Measurements from ENCODE around the gene ZNF273.
"Not testable (repeated sequence)": the region's sequence is repeated elsewhere in the genome, so short reads cannot be mapped to it uniquely, and the experiment has no call there.

The ZNF273 gene

DNA sequence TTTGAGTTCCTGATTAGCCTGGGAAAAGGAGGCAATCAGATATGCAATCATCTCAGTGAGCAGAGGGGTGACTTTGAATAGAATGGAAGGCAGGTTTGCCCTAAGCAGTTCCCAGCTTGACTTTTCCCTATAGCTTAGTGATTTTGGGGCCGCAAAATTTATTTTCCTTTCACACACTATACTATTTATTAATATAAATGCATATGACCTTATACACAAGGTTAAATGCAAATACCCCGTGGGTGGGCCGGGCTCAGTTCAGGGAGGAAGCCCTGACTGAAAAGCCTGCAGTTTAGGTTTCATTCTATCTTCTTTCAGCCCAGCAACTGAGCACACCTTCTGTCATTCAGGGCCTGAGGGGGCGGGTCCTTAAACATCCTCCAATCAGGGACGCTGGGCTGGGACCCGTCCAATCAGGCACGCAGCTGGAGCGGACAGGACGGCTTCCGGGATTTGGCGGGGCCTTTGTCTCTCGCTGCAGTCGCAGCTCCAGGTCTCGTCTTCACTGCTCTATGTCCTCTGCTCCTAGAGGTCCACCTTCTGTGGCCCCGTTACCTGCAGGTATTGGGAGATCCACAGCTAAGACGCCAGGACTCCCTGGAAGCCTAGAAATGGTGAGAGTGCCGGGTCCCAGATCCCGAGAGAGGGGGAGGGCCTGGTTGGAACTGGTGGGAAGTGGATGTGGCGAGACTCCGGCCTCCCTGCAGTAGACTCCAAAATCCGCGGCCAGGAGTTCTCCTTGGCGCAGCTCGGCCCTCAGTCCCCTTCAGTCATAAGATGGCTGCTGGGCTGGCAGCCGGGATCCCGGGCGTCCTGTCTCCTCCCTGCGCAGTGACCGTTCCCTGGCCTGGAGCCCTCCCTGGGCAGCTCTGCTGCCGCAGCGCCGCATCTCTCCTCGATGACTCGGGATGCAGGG is at the start of gene ZNF273:
Gene ZNF273 (plus strand): TSS at position 468 of the 916 bp plus-strand sequence. CDS start 45 bp downstream, at position 513.
- peak; percentile 81 for DNase-seq

GRCh38 chr7:64853679-64854078 is 49.4 kb upstream of the ZNF273 start:
- no peak for DNase-seq

- DNase-seq: no peak
Observed at GRCh38 chr7:64854969-64855368, 48.1 kb upstream of the ZNF273 start.

DNA sequence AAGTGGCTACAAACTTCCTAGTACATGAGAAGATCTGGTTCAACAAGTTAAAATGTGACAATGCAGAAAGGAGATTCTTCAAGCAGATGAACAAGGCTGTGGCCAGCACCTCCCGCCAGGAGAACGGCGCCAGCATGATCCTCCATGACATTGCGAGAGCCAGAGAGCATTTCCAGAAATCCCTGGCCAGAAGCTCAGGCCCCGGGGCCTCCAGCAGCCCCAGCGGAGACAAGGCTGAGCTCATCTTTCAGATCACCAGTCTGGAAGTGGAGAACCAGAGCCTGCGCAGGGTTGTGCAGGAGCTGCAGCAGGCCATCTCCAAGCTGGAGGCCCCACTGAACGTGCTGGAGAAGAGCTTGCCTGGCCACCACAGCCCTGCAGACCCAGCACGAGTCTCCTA is 40.1 kb upstream of the ZNF273 start:
- no peak for DNase-seq

DNA sequence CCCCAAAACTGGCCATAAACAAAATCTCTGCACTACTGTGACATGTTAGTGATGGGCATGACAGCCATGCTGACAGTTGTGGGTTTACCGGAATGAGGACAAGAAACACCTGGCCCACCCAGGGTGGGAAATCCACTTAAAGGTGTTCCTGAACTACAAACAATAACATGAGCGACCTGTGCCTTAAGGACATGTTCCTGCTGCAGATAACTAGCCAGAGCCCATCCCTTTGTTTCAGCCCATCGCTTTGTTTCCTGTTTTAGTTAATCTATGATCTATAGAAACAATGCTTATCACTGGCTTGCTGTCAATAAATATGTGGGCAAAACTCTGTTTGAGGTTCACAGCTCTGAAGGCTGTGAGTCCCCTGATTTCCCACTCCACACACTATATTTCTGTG is 39.5 kb upstream of the ZNF273 start:
- DNase-seq: not testable (repeated sequence)

DNA sequence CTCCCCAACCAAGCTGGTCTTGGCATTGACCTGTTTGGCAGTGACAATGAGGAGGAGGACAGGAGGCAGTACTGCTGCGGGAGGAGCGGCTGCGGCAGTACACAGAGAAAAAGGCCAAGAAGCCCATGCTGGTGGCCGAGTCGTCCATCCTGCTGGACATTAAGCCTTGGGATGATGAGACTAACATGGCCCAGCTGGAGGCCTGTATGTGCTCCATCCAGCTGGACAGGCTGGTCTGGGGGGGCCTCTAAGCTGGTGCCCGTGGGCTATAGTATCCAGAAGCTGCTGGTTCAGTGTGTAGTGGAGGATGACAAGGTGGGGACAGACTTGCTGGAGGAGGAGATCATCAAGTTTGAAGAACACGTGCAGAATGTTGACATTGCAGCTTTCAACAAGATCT is 39.1 kb upstream of the ZNF273 start:
- no peak for DNase-seq

- DNase-seq: no peak
Observed at GRCh38 chr7:64867863-64868440, 35.1 kb upstream of the ZNF273 start.

- DNase-seq: no peak
Observed at GRCh38 chr7:64868499-64868898, 34.6 kb upstream of the ZNF273 start.

DNA sequence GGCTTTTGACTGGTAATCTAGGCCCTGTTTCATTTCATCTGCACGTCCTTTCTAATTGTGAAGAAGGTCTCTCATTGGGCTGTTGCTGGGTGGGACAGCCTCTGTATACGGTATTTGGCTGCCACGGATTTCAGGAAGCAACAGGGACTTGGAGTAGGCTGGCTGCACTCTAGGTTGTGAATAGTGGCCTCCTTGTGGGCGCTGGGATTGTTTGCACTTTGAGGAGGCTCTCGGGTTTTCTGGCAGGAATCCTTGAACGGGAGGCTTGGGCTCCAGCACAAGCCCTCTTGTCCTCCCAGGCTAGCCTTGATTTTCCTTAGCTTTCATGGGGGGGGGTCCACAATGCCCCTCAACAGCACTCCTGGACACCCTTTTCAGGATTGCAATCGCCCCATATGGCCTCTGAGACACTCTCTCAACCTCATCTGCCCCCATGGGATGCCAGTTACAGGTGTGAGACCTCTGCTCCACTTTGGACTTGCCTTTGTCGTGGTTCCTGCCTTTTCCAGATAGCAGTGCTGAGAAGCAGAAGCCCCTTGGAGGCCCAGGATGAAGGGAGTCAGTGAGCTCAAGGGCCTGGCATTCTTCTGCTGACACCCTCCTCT is 33.9 kb upstream of the ZNF273 start:
- DNase-seq: no peak

DNA sequence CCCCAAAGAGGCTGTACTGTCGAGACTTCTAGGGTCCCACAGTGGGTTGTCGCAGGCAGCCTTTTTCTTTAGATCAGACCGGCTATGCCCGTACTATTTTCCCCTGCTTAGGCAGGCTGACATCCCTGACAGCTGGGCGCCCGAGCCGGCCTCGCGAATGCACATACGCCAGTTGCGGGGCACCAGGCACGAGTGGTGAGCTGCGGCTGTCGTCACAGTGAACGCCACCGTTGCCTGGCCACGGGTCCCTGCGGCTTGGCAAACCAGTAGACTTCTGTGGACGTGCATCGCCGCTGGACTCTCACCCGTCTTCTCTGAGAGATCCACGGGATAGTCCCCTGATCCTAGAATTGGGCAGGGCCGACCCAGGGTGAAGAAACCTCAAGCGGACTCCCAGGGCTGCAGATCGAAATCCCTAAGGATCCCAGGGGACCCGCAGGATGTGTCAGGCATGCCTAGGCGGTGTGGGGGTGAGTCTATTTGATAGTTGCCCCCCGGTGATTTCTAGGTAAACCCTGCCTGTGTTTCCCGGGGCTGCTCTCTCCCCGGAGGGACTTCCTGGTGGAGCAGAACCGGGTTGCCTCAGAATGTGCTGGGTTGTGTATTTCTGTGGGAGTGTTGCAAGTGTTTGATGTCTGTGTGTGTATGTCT is 33.0 kb upstream of the ZNF273 start:
- DNase-seq: no peak

DNA sequence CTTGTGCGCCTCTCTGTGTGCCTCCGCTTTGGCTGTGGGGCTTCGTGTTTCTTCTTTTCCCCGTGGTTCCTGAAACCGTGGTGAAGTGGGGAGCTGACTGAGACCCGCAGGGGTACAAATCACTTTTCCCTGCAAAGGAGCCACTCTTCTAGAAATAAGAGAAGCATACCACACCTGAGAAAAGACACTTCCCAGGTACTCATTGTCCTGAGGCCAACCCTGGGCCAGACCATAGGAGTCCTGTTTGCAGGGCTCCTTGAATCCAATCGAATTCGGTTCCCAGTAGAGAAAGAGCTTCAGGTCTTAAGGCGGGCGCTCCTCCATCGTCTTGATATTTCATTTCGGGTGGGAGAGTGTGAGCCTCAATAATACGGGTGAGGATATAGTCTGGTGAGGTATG is 32.4 kb upstream of the ZNF273 start:
- no peak for DNase-seq

GRCh38 chr7:64871761-64872160 is 31.3 kb upstream of the ZNF273 start:
- no peak for DNase-seq

DNA sequence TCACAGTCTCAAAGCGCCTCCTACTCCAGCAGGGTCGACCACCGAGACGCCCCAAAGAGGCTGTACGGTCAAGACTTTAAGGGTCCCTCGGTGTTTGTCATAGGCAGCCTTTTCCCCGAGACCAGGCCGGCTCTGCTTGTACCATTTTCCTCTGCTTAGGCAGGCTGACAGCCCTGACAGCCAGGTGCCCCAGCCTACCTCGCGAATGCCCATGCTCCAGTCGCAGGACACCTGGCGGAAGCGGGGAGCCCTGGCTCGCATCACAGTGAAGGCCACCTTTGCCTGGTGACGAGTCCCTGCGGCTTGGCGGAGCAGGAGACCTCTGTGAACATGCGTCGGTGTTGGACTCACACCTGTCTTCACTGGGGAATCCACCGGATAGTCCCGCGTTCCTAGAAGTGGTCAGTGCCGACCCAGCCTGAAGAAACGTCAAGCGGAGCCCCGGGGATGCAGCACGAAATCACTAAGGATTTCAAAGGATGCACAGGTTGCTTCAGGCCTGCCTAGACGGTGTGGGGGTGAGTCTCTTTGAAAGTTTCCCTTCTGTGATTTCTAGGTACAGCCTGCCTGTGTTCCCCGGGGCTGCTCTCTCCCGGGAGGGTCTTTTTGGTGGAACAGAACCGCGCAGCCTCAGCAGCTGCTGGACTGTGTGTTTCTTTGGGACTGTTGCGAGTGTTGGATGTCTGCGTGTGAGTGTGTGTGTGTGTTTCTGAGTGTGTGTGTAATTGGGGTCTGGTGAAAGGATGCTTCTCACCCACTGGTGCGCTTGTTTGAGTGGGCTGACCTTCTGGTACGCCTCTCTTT is 30.5 kb upstream of the ZNF273 start:
- DNase-seq: no peak

- DNase-seq: no peak
Observed at GRCh38 chr7:64873155-64873500, 29.9 kb upstream of the ZNF273 start.

- DNase-seq: no peak
Observed at GRCh38 chr7:64873517-64873916, 29.6 kb upstream of the ZNF273 start.

DNA sequence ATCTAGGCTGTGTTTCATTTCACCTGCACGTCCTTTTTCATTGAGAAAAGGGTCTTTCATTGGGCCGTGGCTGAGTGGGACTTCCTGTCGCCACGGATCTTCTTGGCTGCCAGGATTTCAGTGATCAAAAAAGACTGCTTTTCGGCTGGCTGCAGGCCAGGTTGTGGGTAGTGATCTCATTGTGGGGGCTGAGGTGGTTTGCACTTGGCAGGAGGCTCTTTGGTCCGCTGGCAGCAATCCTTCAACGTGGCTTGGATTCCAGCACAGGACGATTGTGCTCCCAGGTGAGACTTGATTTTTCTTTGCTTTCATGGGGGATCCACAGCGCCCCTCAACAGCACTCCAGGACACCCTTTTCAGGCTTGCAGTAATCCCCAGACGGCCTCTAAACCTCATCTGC is 29.0 kb upstream of the ZNF273 start:
- DNase-seq: no peak

DNA sequence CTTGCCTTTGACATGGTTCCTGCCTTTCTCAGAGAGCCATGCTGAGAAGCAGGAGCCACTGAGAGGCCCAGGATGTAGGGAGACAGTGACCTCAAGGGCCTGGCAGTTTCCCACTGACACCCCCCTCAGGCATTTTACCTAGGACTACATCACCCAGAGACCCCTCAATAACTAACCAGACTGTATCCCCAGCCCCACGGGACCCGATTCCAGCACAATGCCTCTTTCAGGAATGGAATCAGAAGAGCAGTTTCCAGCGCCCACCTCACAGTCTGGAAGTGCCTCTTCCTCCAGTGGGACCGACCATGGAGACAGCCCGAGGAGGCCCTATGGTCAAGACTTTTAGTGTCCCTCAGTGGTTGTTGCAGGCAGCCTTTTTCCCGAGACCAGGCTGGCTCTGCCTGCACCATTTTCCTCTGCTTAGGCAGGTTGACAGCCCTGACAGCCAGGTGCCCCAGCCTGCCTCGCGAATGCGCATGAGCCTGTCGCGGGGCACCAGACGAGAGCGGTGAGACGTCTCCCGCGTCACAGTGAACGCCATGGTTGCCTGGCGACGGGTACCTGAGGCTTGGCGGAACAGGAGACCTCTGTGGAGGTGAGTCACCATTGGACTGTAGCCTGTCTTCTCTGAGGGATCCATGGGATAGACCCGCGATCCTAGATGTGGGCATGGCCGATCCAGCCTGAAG is 28.4 kb upstream of the ZNF273 start:
- no peak for DNase-seq

GRCh38 chr7:64875258-64875657 is 27.8 kb upstream of the ZNF273 start:
- DNase-seq: no peak

GRCh38 chr7:64875658-64876406 is 27.2 kb upstream of the ZNF273 start:
- no peak for DNase-seq

DNA sequence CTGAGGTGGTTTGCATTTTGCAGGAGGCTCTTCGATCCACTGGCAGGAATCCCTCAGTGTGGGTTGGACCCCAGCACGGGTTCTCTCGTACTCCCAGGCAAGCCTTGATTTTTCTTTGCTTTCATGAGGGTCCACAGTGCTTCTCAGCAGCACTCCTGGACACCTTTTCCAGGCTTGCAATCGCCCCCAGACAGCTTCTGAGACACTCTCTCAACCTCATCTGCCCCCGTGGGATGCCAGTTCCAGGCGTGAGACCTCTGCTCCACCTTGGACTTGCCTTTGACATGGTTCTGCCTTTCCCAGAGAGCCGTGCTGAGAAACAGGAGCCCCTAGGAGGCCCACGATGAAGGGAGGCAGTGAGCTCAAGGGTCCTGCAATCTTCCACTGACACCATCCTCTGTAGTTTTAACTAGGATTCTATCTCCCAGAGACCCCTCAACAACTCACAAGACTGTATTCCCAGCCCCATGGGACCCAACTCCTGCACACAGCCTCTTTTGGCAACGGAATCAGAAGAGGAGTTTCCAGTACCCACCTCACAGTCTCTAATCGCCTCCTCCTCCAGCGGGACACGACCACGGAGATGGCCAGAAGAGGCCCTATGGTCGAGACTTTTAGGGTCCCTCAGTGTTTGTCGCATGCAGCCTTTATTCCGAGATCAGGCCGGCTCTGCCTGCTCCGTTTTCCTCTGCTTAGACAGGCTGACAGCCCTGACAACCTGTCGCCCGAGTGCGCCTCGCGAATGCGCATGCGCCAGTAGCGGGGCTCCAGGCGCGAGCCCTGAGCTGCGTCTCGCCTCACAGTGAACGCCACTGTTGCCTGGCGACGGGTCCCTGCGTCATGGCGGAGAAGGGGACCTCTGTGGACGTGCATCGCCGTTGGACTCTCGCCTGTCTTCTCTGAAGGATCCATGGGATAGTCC is 26.0 kb upstream of the ZNF273 start:
- no peak for DNase-seq

Measured in NCI-H2107 (cell line).